ENCODE data around the gene GNG13. TPM values are rescaled to one million over a fixed set of nuclear protein-coding genes. Genes with fewer than 3 reads are reported as not detected.

GNG13 gene
- total and polyA plus RNA-seq, 2 experiments from 2014 or later, result 0.29 TPM; not detected in 1

- peak; percentile 43 for DNase-seq (ENCODE audit: low spot score)
- H3K9me3 Mint-ChIP-seq, result no peaks in the 10 kb centered on the region; the same call in 2 of the 3 replicates
- H3K27ac Mint-ChIP-seq, result no peak overlapping the region
- no peak overlapping the region for H3K4me2 ChIP-seq
- 0 out of 2 replicates have a peak, but pooled peaks cover 5% of the 10 kb centered on the region for H3F3A ChIP-seq (replicated peaks; ENCODE audit: low read depth)
- no peak overlapping the region; the same call in 2 of the 3 replicates for H3K4me3 Mint-ChIP-seq
- H3K27me3 Mint-ChIP-seq (ENCODE audit: insufficient read depth, low read depth, poor library complexity), result peaks cover 19% of the 10 kb centered on the region
- H3K79me2 ChIP-seq (replicated peaks; ENCODE audit: insufficient read depth), result no peaks in the 10 kb centered on the region
- no peaks in the 10 kb centered on the region for H3K36me3 Mint-ChIP-seq (ENCODE audit: low read depth)
- H3K27me3 ChIP-seq (ENCODE audit: insufficient read depth), result no peaks in the 10 kb centered on the region
- peaks cover 21% of the 10 kb centered on the region for H3K4me1 Mint-ChIP-seq
- H3K36me3 ChIP-seq (ENCODE audit: insufficient read depth), result no peaks in the 10 kb centered on the region
- no peak overlapping the region for H3K27ac ChIP-seq (ENCODE audit: low read depth)
- TF ChIP-seq REST (IDR thresholded peaks at IDR 0.05; ENCODE audit: unreplicated experiment), result no peak
- TF ChIP-seq EZH2 (IDR thresholded peaks at IDR 0.05; ENCODE audit: low read depth, unreplicated experiment), result no peak
- no peak for TF ChIP-seq CREB1 (CRISPR knock-in tag; IDR thresholded peaks at IDR 0.05; ENCODE audit: low read depth)
- TF ChIP-seq POLR2AphosphoS5 (IDR thresholded peaks at IDR 0.05; ENCODE audit: low read depth), result no peak
- no peak for TF ChIP-seq NANOG (IDR thresholded peaks at IDR 0.05; ENCODE audit: borderline replicate concordance)
- TF ChIP-seq STAT1 (IDR thresholded peaks at IDR 0.05; ENCODE audit: unreplicated experiment), result no peak
- no peak for TF ChIP-seq JUNB (IDR thresholded peaks at IDR 0.05; ENCODE audit: unreplicated experiment)
- TF ChIP-seq ZNF331 (CRISPR knock-in tag; IDR thresholded peaks at IDR 0.05; ENCODE audit: low read depth), result no peak
- TF ChIP-seq, protein P1, sequence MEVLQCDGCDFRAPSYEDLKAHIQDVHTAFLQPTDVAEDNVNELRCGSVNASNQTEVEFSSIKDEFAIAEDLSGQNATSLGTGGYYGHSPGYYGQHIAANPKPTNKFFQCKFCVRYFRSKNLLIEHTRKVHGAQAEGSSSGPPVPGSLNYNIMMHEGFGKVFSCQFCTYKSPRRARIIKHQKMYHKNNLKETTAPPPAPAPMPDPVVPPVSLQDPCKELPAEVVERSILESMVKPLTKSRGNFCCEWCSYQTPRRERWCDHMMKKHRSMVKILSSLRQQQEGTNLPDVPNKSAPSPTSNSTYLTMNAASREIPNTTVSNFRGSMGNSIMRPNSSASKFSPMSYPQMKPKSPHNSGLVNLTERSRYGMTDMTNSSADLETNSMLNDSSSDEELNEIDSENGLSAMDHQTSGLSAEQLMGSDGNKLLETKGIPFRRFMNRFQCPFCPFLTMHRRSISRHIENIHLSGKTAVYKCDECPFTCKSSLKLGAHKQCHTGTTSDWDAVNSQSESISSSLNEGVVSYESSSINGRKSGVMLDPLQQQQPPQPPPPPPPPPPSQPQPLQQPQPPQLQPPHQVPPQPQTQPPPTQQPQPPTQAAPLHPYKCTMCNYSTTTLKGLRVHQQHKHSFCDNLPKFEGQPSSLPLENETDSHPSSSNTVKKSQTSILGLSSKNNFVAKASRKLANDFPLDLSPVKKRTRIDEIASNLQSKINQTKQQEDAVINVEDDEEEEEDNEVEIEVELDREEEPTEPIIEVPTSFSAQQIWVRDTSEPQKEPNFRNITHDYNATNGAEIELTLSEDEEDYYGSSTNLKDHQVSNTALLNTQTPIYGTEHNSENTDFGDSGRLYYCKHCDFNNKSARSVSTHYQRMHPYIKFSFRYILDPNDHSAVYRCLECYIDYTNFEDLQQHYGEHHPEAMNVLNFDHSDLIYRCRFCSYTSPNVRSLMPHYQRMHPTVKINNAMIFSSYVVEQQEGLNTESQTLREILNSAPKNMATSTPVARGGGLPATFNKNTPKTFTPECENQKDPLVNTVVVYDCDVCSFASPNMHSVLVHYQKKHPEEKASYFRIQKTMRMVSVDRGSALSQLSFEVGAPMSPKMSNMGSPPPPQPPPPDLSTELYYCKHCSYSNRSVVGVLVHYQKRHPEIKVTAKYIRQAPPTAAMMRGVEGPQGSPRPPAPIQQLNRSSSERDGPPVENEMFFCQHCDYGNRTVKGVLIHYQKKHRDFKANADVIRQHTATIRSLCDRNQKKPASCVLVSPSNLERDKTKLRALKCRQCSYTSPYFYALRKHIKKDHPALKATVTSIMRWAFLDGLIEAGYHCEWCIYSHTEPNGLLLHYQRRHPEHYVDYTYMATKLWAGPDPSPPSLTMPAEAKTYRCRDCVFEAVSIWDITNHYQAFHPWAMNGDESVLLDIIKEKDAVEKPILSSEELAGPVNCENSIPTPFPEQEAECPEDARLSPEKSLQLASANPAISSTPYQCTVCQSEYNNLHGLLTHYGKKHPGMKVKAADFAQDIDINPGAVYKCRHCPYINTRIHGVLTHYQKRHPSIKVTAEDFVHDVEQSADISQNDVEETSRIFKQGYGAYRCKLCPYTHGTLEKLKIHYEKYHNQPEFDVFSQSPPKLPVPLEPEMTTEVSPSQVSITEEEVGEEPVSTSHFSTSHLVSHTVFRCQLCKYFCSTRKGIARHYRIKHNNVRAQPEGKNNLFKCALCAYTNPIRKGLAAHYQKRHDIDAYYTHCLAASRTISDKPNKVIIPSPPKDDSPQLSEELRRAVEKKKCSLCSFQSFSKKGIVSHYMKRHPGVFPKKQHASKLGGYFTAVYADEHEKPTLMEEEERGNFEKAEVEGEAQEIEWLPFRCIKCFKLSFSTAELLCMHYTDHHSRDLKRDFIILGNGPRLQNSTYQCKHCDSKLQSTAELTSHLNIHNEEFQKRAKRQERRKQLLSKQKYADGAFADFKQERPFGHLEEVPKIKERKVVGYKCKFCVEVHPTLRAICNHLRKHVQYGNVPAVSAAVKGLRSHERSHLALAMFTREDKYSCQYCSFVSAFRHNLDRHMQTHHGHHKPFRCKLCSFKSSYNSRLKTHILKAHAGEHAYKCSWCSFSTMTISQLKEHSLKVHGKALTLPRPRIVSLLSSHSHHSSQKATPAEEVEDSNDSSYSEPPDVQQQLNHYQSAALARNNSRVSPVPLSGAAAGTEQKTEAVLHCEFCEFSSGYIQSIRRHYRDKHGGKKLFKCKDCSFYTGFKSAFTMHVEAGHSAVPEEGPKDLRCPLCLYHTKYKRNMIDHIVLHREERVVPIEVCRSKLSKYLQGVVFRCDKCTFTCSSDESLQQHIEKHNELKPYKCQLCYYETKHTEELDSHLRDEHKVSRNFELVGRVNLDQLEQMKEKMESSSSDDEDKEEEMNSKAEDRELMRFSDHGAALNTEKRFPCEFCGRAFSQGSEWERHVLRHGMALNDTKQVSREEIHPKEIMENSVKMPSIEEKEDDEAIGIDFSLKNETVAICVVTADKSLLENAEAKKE (CRISPR knock-in tag; IDR thresholded peaks at IDR 0.05), result no peak
- no peak for TF ChIP-seq EZH2phosphoT487 (IDR thresholded peaks at IDR 0.05; ENCODE audit: unreplicated experiment)
- TF ChIP-seq CTCF (conservative IDR thresholded peaks at IDR 0.05; ENCODE audit: low read depth in 2 of 2), result no peak
- TF ChIP-seq, protein P2, sequence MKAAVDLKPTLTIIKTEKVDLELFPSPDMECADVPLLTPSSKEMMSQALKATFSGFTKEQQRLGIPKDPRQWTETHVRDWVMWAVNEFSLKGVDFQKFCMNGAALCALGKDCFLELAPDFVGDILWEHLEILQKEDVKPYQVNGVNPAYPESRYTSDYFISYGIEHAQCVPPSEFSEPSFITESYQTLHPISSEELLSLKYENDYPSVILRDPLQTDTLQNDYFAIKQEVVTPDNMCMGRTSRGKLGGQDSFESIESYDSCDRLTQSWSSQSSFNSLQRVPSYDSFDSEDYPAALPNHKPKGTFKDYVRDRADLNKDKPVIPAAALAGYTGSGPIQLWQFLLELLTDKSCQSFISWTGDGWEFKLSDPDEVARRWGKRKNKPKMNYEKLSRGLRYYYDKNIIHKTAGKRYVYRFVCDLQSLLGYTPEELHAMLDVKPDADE (IDR thresholded peaks at IDR 0.05), result no peak
- no peak overlapping the region for H3K4me3 ChIP-seq
- no peaks in the 10 kb centered on the region for H4K20me1 ChIP-seq (replicated peaks; ENCODE audit: insufficient read depth)
- peaks cover 5% of the 10 kb centered on the region for H3K4me1 ChIP-seq (ENCODE audit: insufficient read depth)
- no peaks in the 10 kb centered on the region for H3K9me2 ChIP-seq (ENCODE audit: insufficient read depth)
- ATAC-seq, result peak; percentile 58
- H2AFZ ChIP-seq, result peak overlapping the region; percentile 89; the same call in 1 of the 2 replicates
Observed at GRCh38 chr16:751152-752006, 49.2 kb downstream of the GNG13 start.
